Measurements from ENCODE around the gene FCHSD2. TPM values are rescaled to one million over a fixed set of nuclear protein-coding genes. Genes with fewer than 3 reads are reported as not detected.

Gene FCHSD2
- total RNA-seq, 1 donor from 2014 or later = 16.3 TPM

DNA sequence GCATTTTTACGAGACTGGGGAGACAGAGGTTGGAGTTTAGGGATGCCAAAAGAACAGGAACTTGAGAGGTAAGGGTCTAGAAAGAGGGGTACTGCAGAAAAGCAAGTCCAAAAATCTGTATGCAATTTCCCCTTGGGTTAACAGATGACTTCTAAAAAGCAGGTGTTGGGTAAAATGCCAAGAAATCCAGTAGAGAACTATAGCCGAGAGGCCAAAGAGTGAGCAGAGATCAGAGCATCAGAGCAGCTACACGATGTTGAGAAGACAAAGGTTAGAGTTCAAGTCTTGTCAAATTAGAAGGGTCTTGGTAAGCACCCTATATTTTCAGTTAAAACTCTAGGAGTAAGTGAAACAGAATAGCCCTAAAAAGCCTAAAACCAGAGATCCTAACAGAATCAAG, 145.2 kb downstream of the FCHSD2 start:
- H3K4me1 ChIP-seq = peaks cover 0 to 11% of the 10 kb centered on the region in 2 donors
- DNase-seq (ENCODE audit: low spot score in 2 of 2) = no peak
- TF ChIP-seq, protein P1, sequence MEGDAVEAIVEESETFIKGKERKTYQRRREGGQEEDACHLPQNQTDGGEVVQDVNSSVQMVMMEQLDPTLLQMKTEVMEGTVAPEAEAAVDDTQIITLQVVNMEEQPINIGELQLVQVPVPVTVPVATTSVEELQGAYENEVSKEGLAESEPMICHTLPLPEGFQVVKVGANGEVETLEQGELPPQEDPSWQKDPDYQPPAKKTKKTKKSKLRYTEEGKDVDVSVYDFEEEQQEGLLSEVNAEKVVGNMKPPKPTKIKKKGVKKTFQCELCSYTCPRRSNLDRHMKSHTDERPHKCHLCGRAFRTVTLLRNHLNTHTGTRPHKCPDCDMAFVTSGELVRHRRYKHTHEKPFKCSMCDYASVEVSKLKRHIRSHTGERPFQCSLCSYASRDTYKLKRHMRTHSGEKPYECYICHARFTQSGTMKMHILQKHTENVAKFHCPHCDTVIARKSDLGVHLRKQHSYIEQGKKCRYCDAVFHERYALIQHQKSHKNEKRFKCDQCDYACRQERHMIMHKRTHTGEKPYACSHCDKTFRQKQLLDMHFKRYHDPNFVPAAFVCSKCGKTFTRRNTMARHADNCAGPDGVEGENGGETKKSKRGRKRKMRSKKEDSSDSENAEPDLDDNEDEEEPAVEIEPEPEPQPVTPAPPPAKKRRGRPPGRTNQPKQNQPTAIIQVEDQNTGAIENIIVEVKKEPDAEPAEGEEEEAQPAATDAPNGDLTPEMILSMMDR (IDR thresholded peaks at IDR 0.05) = no peak
- no peaks in the 10 kb centered on the region for H3K27me3 ChIP-seq
- no peaks in the 10 kb centered on the region for H3K36me3 ChIP-seq
- H3K9me3 ChIP-seq = no peaks in the 10 kb centered on the region
- peak overlapping the region; percentile 3 to 55 for H3K27ac ChIP-seq
- intact Hi-C loops (cut with DNase I) = no loop called here
- H3K4me3 ChIP-seq = peak overlapping the region in 1 of 2 donors; percentile 34

DNA sequence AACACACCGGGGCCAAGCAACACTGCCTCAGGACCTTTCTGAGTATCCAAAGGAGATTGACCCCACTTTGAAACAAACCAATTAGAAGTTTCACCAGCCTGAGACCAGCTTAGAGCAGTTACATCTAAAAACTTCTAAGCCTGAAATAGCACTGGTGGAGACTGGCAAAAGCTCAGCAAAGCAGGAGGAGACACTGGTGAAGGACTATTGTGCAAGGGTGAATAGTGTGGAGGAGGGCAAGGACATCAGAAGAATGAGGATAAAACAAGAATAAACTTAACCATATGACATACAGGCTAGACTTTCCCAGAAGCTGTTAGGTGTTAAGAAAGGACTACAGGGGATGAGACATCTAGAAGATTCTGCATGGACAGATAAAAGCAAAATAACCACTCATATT, 152.4 kb downstream of the FCHSD2 start:
- no peak for DNase-seq (ENCODE audit: low spot score in 2 of 2)
- peaks cover 0 to 8% of the 10 kb centered on the region in 2 donors for H3K36me3 ChIP-seq
- H3K4me1 ChIP-seq = peaks cover 0 to 14% of the 10 kb centered on the region in 2 donors
- no peak overlapping the region for H3K4me3 ChIP-seq
- no peaks in the 10 kb centered on the region for H3K9me3 ChIP-seq
- intact Hi-C loops (cut with DNase I) = no loop called here
- TF ChIP-seq, protein P1 (IDR thresholded peaks at IDR 0.05) = no peak
- H3K27me3 ChIP-seq = no peaks in the 10 kb centered on the region
- H3K27ac ChIP-seq = no peak overlapping the region

DNA sequence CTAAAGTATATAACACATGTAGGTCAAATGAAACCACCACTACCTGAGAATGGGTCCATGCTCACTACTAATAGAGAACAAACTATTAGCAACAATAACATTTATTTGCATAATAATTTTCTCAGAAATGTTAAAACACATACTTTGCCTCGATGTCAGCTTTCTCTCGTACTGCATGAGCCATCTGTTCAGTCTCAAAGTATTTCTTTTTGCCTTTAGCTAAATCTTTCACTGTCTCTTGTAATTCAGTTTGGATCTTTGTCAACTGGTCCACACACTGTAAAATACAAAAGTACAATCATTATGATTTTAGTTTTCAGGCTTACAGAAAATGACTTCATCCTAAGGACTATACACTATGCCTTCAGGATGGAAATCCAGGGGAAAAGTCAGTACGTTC, 153.3 kb downstream of the FCHSD2 start:
- Histone ChIP-seq H3K27ac (no peak overlapping the region), H3K4me3 (no peak overlapping the region), H3K9me3 (no peaks in the 10 kb centered on the region), H3K36me3 (peaks cover 0 to 8% of the 10 kb centered on the region in 2 donors), H3K27me3 (no peaks in the 10 kb centered on the region), H3K4me1 (peaks cover 0 to 17% of the 10 kb centered on the region in 2 donors)
- intact Hi-C loops (cut with DNase I) = no loop called here
- TF ChIP-seq, protein P1 (IDR thresholded peaks at IDR 0.05) = no peak
- no peak for DNase-seq (ENCODE audit: low spot score in 2 of 2)

DNA sequence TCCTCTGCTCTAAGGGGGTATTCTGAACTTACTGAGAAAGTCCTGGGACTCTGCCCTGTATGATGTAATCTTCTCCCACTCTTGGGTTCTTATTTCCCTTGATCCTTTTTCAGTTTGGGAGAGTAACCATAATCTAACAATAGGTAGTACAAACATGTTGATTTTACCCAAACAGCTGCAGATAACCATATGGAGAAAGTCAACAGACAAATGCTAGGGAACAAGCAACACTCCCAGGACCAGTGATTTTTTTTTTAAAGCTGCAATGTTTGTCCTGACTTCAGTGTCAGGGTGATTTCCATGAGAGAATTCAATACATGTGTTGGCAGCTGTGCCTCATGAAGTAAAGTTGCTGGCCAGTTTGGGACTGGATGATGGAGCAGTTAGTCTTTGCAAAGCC, 156.5 kb downstream of the FCHSD2 start:
- H3K27ac ChIP-seq = no peak overlapping the region
- intact Hi-C loops (cut with DNase I) = no loop called here
- H3K4me3 ChIP-seq = no peak overlapping the region
- no peak for DNase-seq (ENCODE audit: low spot score in 2 of 2)
- peaks cover 0 to 17% of the 10 kb centered on the region in 2 donors for H3K4me1 ChIP-seq
- no peaks in the 10 kb centered on the region for H3K9me3 ChIP-seq
- TF ChIP-seq, protein P1 (IDR thresholded peaks at IDR 0.05) = no peak
- peaks cover 0 to 8% of the 10 kb centered on the region in 2 donors for H3K36me3 ChIP-seq
- no peaks in the 10 kb centered on the region for H3K27me3 ChIP-seq

DNA sequence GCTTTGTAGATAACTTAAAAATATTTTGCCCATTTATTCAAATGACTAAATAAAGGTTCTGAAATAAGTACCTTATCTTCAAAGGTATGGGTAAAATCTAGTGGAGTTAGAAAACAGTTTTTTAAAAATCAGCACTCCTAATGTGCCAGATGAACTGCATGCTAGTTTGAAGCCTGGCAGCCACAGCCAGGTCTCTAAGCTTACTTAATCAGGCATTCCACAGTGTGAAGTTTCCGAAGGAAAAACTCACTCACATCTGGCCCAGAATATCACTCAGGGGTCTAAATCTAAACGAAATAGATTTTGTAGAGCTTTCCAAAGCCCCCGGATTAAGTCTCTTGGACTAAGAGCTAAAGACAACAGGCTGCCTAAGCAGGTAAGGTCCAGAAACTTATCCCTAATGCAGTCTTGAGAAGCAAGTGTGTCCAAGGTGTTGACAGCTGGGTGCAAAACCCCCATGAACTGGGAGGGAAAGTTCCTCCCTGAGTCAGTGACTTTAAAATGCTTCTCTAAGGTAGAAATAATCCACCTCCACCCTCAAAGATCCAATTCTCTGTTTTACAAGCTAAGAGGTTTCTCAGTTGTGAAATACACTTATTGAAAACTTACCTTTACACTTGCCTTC, 157.6 kb downstream of the FCHSD2 start:
- no peaks in the 10 kb centered on the region for H3K27me3 ChIP-seq
- intact Hi-C loops (cut with DNase I) = no loop called here
- H3K4me3 ChIP-seq = no peak overlapping the region
- no peak for DNase-seq (ENCODE audit: low spot score in 2 of 2)
- no peaks in the 10 kb centered on the region for H3K9me3 ChIP-seq
- peak overlapping the region; percentile 15 to 55 for H3K27ac ChIP-seq
- TF ChIP-seq, protein P1 (IDR thresholded peaks at IDR 0.05) = no peak
- peaks cover 0 to 9% of the 10 kb centered on the region in 2 donors for H3K4me1 ChIP-seq
- peaks cover 0 to 14% of the 10 kb centered on the region in 2 donors for H3K36me3 ChIP-seq
